K562 (cell line): ENCODE data around the gene SORCS2. TPM values are rescaled to one million over a fixed set of nuclear protein-coding genes. Genes with fewer than 3 reads are reported as not detected.

Source experiments
- ATAC-seq: fragments of 200-7000 bp; cut with Tn5 transposase; 3 replicates; pipeline ENCODE4 v1.9.1; 2020; ENCODE audit warnings: moderate library complexity
- BruUV-seq: library from RNA; stranded (reverse); fragments of 400-500 nt; replicated peaks from 2 replicates; lab custom pipeline; 2021; lab: Mats Ljungman, UMichigan
- CTCF ChIA-PET: fragments of 300-600 bp; formaldehyde crosslinking; extraction: SDS; loops from one replicate; lab custom pipeline; 2021; ENCODE audit warnings: low intra/inter-chr PET ratio; lab: Yijun Ruan, JAX
- POLR2A ChIA-PET: fragments of 300-600, 350-650 bp; sonication (Branson Sonifier 250); formaldehyde crosslinking; extraction: SDS; loops from one replicate; lab custom pipeline; 2021; ENCODE audit warnings: antibody characterized with exemption, inconsistent platforms; lab: Yijun Ruan, JAX
- DNase-seq, 4 experiments: peaks; one replicate each; pipeline versions ENCODE4 v3.0.0 to v3.0.0-alpha.2; 2011 to 2018; ENCODE audit warnings: low spot score in 3 of 4, mixed read lengths in 3 of 4; ENCODE audit errors: extremely low read depth in 1 of 4
- FAIRE-seq: peaks from 2 replicates; lab custom pipeline; 2011; peaks lifted over from hg19 to GRCh38; lab: Jason Lieb, UNC
- H2AFZ ChIP-seq: 2 replicates; pipeline ENCODE4 v1.6.0; 2011; ENCODE audit warnings: low read depth, low read length, control low read depth, inconsistent platforms
- H3K27ac ChIP-seq: fragments of 200-600 bp; 3 replicates; pipeline ENCODE4 v1.8.0; 2011; ENCODE audit warnings: low read depth, mild to moderate bottlenecking, control low read depth, inconsistent platforms, low read length, moderate library complexity, mixed read lengths; ENCODE audit errors: extremely low read depth
- H3K27me3 ChIP-seq, 2 experiments: fragments of 300-600 bp in 1 of 2; 2 replicates in 1 of 2; 3 replicates in 1 of 2; pipeline versions ENCODE4 v1.6.0 to v1.8.0; 2011; ENCODE audit warnings: inconsistent platforms in 2 of 2, low read length in 2 of 2, mild to moderate bottlenecking in 1 of 2, mixed read lengths in 1 of 2, moderate library complexity in 1 of 2; ENCODE audit not compliant: control insufficient read depth in 2 of 2, insufficient read depth in 2 of 2
- H3K36me3 ChIP-seq: fragments of 300-600 bp; 3 replicates; pipeline ENCODE4 v1.8.0; 2011; ENCODE audit warnings: mild to moderate bottlenecking, low read length, inconsistent platforms; ENCODE audit not compliant: control insufficient read depth, insufficient read depth
- H3K4me1 ChIP-seq, 2 experiments: fragments of 200-600 bp in 1 of 2; replicated peaks in 1 of 2; 2 replicates in 1 of 2; 3 replicates in 1 of 2; pipeline versions ENCODE4 v1.5.1 to v1.8.0; 2011; ENCODE audit warnings: inconsistent platforms in 2 of 2, low read length in 2 of 2, mild to moderate bottlenecking in 1 of 2, mixed read lengths in 1 of 2, moderate library complexity in 1 of 2; ENCODE audit not compliant: control insufficient read depth in 2 of 2, insufficient read depth in 2 of 2
- H3K4me2 ChIP-seq: 2 replicates; pipeline ENCODE4 v1.6.1; 2011; ENCODE audit warnings: low read length, control low read depth, inconsistent platforms, mixed read lengths; ENCODE audit not compliant: insufficient read depth
- H3K4me3 ChIP-seq: fragments of 200-600 bp; sonication (generic), shearing (Covaris generic); 2 replicates; pipeline ENCODE4 v1.5.1; 2016; ENCODE audit warnings: control low read depth, inconsistent platforms
- H3K79me2 ChIP-seq: fragments of 200-600 bp; 3 replicates; pipeline ENCODE4 v1.8.0; 2011; ENCODE audit warnings: low read length, inconsistent platforms; ENCODE audit not compliant: control insufficient read depth, insufficient read depth
- H3K9ac ChIP-seq, 2 experiments: 2 replicates each; pipeline versions ENCODE4 v1.6.0 to v1.6.1; 2011; ENCODE audit warnings: low read depth in 2 of 2, low read length in 2 of 2, control low read depth in 1 of 2, inconsistent platforms in 1 of 2, mild to moderate bottlenecking in 1 of 2, mixed read lengths in 1 of 2; ENCODE audit not compliant: insufficient read depth in 1 of 2
- H3K9me1 ChIP-seq: one replicate; pipeline ENCODE4 v1.6.0; 2011; ENCODE audit warnings: inconsistent platforms, mild to moderate bottlenecking, low read length, moderate library complexity; ENCODE audit not compliant: control insufficient read depth, insufficient read depth
- H3K9me3 ChIP-seq: replicated peaks from 2 replicates; pipeline ENCODE4 v1.5.1; 2011; ENCODE audit warnings: low read depth, low read length, inconsistent platforms; ENCODE audit not compliant: control insufficient read depth, insufficient read depth
- H4K20me1 ChIP-seq: replicated peaks from 2 replicates; pipeline ENCODE4 v1.6.1; 2011; ENCODE audit warnings: low read length, inconsistent platforms, mixed read lengths; ENCODE audit not compliant: control insufficient read depth, insufficient read depth
- ETV5 ChIP-seq: sonication (generic); formaldehyde crosslinking; IDR thresholded peaks from 2 replicates; pipeline ENCODE4 v1.4.0; 2020; ENCODE audit warnings: low read depth, mild to moderate bottlenecking, missing genetic modification reagents
- HIVEP1 ChIP-seq: fragments of 250-450 bp; sonication (Bioruptor Pico); IDR thresholded peaks from 2 replicates; pipeline ENCODE4 v1.4.0; 2020; ENCODE audit warnings: mild to moderate bottlenecking
- IFI16 ChIP-seq: fragments of 250-450 bp; sonication (Bioruptor Pico); IDR thresholded peaks from 2 replicates; pipeline ENCODE4 v2.1.2; 2022; ENCODE audit warnings: mild to moderate bottlenecking, inconsistent platforms
- MEIS2 ChIP-seq: fragments of 450-650 bp; IDR thresholded peaks from 2 replicates; pipeline ENCODE4 v1.6.1; 2014; ENCODE audit warnings: mild to moderate bottlenecking; ENCODE audit not compliant: partially characterized antibody
- PRPF4 ChIP-seq: fragments of 200-400 bp; formaldehyde crosslinking; IDR thresholded peaks from one replicate; pipeline ENCODE4 v1.6.1; 2017; ENCODE audit warnings: low read length, low read depth, mild to moderate bottlenecking; ENCODE audit not compliant: insufficient read depth, poor library complexity, severe bottlenecking
- SMARCC2 ChIP-seq: fragments of 450-650 bp; IDR thresholded peaks from 2 replicates; pipeline ENCODE4 v1.6.1; 2017; ENCODE audit warnings: antibody characterized with exemption, moderate library complexity, mild to moderate bottlenecking, low read depth
- ZNF696 ChIP-seq: fragments of 250-450 bp; sonication (Bioruptor Pico); conservative IDR thresholded peaks from 2 replicates; pipeline ENCODE4 v1.4.0; 2020; ENCODE audit warnings: mild to moderate bottlenecking, moderate library complexity
- ZNF699 ChIP-seq: fragments of 250-450 bp; sonication (Bioruptor Pico); IDR thresholded peaks from 2 replicates; pipeline ENCODE4 v1.8.0; 2021; ENCODE audit warnings: mild to moderate bottlenecking, moderate library complexity; ENCODE audit not compliant: insufficient replicate concordance
- WGBS: fragments of 100-300 bp; shearing (Covaris generic); methylation state at CpG from one replicate; pipeline ENCODE4 v1.1.6; 2016; ENCODE audit warnings: low coverage, mixed read lengths; ENCODE audit not compliant: insufficient coverage; ENCODE audit errors: missing lambda C conversion rate; 5-methylcytosine and 5-hydroxymethylcytosine counted together
- in situ Hi-C: fragments of 300-500 bp; cut with MboI; formaldehyde crosslinking; loops from 4 replicates; pipeline ENCODE4 v1.15.0; 2018; ENCODE audit warnings: inconsistent platforms, mixed read lengths
- intact Hi-C: fragments of 100-400 bp; cut with micrococcal nuclease; formaldehyde crosslinking; loops from 2 replicates; pipeline ENCODE4 v1.14.2; 2022
- polyA plus RNA-seq, 8 experiments: library from polyadenylated mRNA; depleted of rRNA in 4 of 8; stranded (reverse) in 5 of 8; unstranded in 3 of 8; fragments of >200 nt; fragmentation: Nextera tagmentation in 2 of 8; fragmentation: Illumina TruSeq in 1 of 8; extraction: Ambion mirVana in 2 of 8; extraction: Trizol in 1 of 8; gene quantifications; 2 replicates each; pipeline versions ENCODE4 v1.2.1 to v1.2.3, GENCODE V29; 2011 to 2014; ENCODE audit warnings: inconsistent platforms in 1 of 8, missing spikeins in 1 of 8
- total RNA-seq, 7 experiments: library from RNA; depleted of rRNA in 6 of 7; stranded (reverse); fragments of >200 nt in 6 of 7; fragmentation: Illumina TruSeq in 2 of 7; extraction: Trizol in 2 of 7; gene quantifications; 2 replicates each; pipeline versions ENCODE4 v1.2.1 to v1.2.3, GENCODE V29; 2011 to 2021; ENCODE audit warnings: low replicate concordance in 1 of 7

The SORCS2 gene
- total and polyA plus RNA-seq, 9 of the 15 experiments (the other 6 are each of a cell fraction or from before 2014, with no cell fraction given), result not detected

DNA sequence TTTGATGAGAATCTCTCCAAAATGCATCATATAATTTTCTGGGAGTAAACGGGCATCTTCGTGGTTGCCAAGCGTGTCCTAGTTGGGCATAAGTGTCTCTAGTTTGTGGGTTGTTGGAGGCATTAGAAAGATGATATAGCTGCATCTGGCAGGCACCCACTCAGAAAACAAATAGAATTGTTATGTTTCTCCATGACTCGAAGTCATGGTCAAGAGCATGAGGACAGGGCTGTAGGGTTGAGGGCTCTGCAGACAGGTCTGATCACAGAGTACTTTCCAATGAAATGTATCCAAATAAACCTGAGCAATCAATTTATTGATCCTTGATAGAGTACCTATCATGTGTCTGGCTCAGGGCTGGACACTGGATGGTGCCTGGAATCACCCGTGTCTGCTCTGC lies 82.7 kb downstream of the SORCS2 start:
- Histone ChIP-seq H4K20me1 (peaks cover 10% of the 10 kb centered on the region; the same call in 1 of the 2 replicates), H3K4me1 (no peaks in the 10 kb centered on the region), H3K9me1 (no peaks in the 10 kb centered on the region), H3K27ac (no peak overlapping the region), H3K36me3 (no peaks in the 10 kb centered on the region), H3K27me3 (peaks cover 6 to 73% of the 10 kb centered on the region in 2 experiments; a peak in 3 of 5 replicates), H3K4me3 (no peak overlapping the region), H3K79me2 (no peaks in the 10 kb centered on the region), H3K4me2 (no peak overlapping the region)
- BruUV-seq, result no TSS peak
- in situ Hi-C loops, result no loop called here
- CTCF ChIA-PET, result no interaction called here
- ATAC-seq, result no peak
- POLR2A ChIA-PET, result no interaction called here
- TF ChIP-seq IFI16 (CRISPR knock-in tag), result no peak
- TF ChIP-seq MEIS2, result no peak
- no peak for TF ChIP-seq ZNF699 (CRISPR knock-in tag)
- TF ChIP-seq PRPF4, result no peak
- no peak for TF ChIP-seq ZNF696 (CRISPR knock-in tag)
- TF ChIP-seq HIVEP1 (CRISPR knock-in tag), result no peak
- TF ChIP-seq ETV5, result no peak
- no peak for TF ChIP-seq SMARCC2
- TF ChIP-seq, all 486 proteins: peak for 0
- WGBS, result 0% methylated on average over 5 of the region's 5 CpGs
- DNase-seq (no peak), FAIRE-seq (no peak)
- H3K9me3 ChIP-seq, result no peaks in the 10 kb centered on the region
- intact Hi-C loops, result no loop called here
- no peak overlapping the region for H3K9ac ChIP-seq
- H2AFZ ChIP-seq, result no peak overlapping the region
